Measurements from ENCODE around the gene OPA3. TPM values are rescaled to one million over a fixed set of nuclear protein-coding genes. Genes with fewer than 3 reads are reported as not detected.

OPA3 gene
- total and polyA plus RNA-seq, 10 of the 15 experiments (the other 5 are each of a cell fraction or from before 2014, with no cell fraction given): 2.2 to 24.3 (median 13.3) TPM

GRCh38 chr19:45478454-45479238 is 106.0 kb downstream of the OPA3 start:
- H3K4me3 ChIP-seq: peak overlapping the region; percentile 72
- ChIA-PET SMC1A (ENCODE audit: uncharacterized antibody, unreplicated experiment) (interaction anchor here (0.8 to 6.6 kb wide), 25 partner anchors 10 to 300 kb away, joined by 3 to 145 read pairs (median 4); partner anchors contain the start of genes BLOC1S3, ERCC1, FOSB and PPP1R13L), RAD21 (ENCODE audit: unreplicated experiment) (interaction anchor here (0.5 to 5.0 kb wide), 34 partner anchors 10 to 300 kb away, joined by 3 to 206 read pairs (median 4); partner anchors contain the start of genes BLOC1S3, FOSB, PPP1R13L and TRAPPC6A), CTCF (interaction anchor here (0.6 to 9.0 kb wide), 51 partner anchors 8 to 789 kb away, joined by 3 to 385 read pairs (median 4); partner anchors contain the start of genes ERCC1, FOSB, GIPR and PPP1R13L), POLR2A (interaction anchor here (0.5 to 2.1 kb wide), 25 partner anchors 9 to 167 kb away, joined by 3 to 30 read pairs (median 3); partner anchors contain the start of genes ERCC1, FOSB and VASP)
- DNase-seq (ENCODE audit: low read depth, low spot score) (peak; percentile 88), ATAC-seq (peak; percentile 94), FAIRE-seq (peak; percentile 93)
- peak overlapping the region; percentile 96 for H2AFZ ChIP-seq (ENCODE audit: control insufficient read depth, low read depth, low read length)
- no peaks in the 10 kb centered on the region for H3K27me3 ChIP-seq (replicated peaks in 1 of 2; ENCODE audit: control insufficient read depth in 2 of 2, insufficient read depth in 2 of 2, low read length in 1 of 2)
- no peaks in the 10 kb centered on the region for H3K9me3 ChIP-seq (replicated peaks; ENCODE audit: control insufficient read depth, insufficient read depth, low read length)
- H3K27ac ChIP-seq (ENCODE audit: control insufficient read depth, insufficient read depth): peak overlapping the region; percentile 98
- TSS peak; percentile 100 for BruUV-seq (replicated peaks)
- intact Hi-C loops (cut with micrococcal nuclease; ENCODE audit: unreplicated experiment): loop anchor here (1.0 to 10.0 kb wide), 5 partner anchors 39 to 404 kb away; partner anchors contain the start of genes GEMIN7, POLR1G and ZNF296
- H3K4me2 ChIP-seq (ENCODE audit: control insufficient read depth, insufficient read depth): peak overlapping the region; percentile 88
- WGBS (ENCODE audit: insufficient coverage, insufficient replicate concordance, low lambda C conversion rate, missing lambda C conversion rate): 2% methylated on average over 39 of the region's 39 CpGs
- H4K20me1 ChIP-seq (ENCODE audit: control insufficient read depth, insufficient read depth): no peaks in the 10 kb centered on the region
- in situ Hi-C loops (cut with MboI): loop anchor here (5.0 kb wide), 1 partner anchor 36 kb away; no protein-coding TSS in a partner anchor
- no peaks in the 10 kb centered on the region for H3K36me3 ChIP-seq (ENCODE audit: control insufficient read depth in 2 of 2, insufficient read depth in 2 of 2, low read length in 1 of 2)
- H3K9ac ChIP-seq (ENCODE audit: control insufficient read depth, insufficient read depth, low read length): peak overlapping the region; percentile 90
- peaks cover 5% of the 10 kb centered on the region for H3K4me1 ChIP-seq (ENCODE audit: control insufficient read depth, insufficient read depth, low read length)
- no peaks in the 10 kb centered on the region for H3K79me2 ChIP-seq (ENCODE audit: control insufficient read depth, insufficient read depth, low read length)
- TF ChIP-seq IKZF1 (conservative IDR thresholded peaks at IDR 0.05) (peak; percentile 68), SRF (IDR thresholded peaks at IDR 0.05; ENCODE audit: low read depth in 2 of 2, low read length in 2 of 2) (no peak), BHLHE40 (IDR thresholded peaks at IDR 0.05; ENCODE audit: borderline replicate concordance in 1 of 2, low read depth in 2 of 2, low read length in 1 of 2) (peak in 1 of 2 experiments; percentile 26; a peak in 2 of 4 replicates), POLR2A (IDR thresholded peaks at IDR 0.05; ENCODE audit: low read depth, low read length) (peak; percentile 74), ASH2L (IDR thresholded peaks at IDR 0.05; ENCODE audit: borderline replicate concordance, low read depth) (no peak), ZNF207 (IDR thresholded peaks at IDR 0.05; ENCODE audit: borderline replicate concordance) (peak; percentile 87; the same call in 1 of the 2 replicates), EP300 (IDR thresholded peaks at IDR 0.05; ENCODE audit: borderline replicate concordance in 1 of 2, control insufficient read depth in 1 of 2, low read depth in 2 of 2, low read length in 2 of 2) (no peak), CBX3 (IDR thresholded peaks at IDR 0.05; ENCODE audit: borderline replicate concordance, low read depth) (no peak), EGR1 (IDR thresholded peaks at IDR 0.05; ENCODE audit: borderline replicate concordance in 1 of 2, low read depth in 2 of 2, low read length in 2 of 2) (no peak), CBFB (IDR thresholded peaks at IDR 0.05; ENCODE audit: low read depth) (peak; percentile 89), SKIL (IDR thresholded peaks at IDR 0.05; ENCODE audit: low read depth, poor library complexity, severe bottlenecking) (peak; percentile 92), YY1 (IDR thresholded peaks at IDR 0.05; ENCODE audit: low read depth, low read length) (peak; percentile 77), NFYA (IDR thresholded peaks at IDR 0.05; ENCODE audit: borderline replicate concordance, low read depth, low read length) (no peak)
- TF ChIP-seq, protein P1, sequence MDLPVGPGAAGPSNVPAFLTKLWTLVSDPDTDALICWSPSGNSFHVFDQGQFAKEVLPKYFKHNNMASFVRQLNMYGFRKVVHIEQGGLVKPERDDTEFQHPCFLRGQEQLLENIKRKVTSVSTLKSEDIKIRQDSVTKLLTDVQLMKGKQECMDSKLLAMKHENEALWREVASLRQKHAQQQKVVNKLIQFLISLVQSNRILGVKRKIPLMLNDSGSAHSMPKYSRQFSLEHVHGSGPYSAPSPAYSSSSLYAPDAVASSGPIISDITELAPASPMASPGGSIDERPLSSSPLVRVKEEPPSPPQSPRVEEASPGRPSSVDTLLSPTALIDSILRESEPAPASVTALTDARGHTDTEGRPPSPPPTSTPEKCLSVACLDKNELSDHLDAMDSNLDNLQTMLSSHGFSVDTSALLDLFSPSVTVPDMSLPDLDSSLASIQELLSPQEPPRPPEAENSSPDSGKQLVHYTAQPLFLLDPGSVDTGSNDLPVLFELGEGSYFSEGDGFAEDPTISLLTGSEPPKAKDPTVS (IDR thresholded peaks at IDR 0.05; ENCODE audit: low read depth, low read length): peak; percentile 46; the same call in 1 of the 2 replicates
- TF ChIP-seq, protein P2, sequence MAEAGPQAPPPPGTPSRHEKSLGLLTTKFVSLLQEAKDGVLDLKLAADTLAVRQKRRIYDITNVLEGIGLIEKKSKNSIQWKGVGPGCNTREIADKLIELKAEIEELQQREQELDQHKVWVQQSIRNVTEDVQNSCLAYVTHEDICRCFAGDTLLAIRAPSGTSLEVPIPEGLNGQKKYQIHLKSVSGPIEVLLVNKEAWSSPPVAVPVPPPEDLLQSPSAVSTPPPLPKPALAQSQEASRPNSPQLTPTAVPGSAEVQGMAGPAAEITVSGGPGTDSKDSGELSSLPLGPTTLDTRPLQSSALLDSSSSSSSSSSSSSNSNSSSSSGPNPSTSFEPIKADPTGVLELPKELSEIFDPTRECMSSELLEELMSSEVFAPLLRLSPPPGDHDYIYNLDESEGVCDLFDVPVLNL (IDR thresholded peaks at IDR 0.05; ENCODE audit: low read depth, low read length): no peak

Measured in GM12878 (cell line).